ENCODE measurements around the gene FBLN1.

Gene FBLN1

GRCh38 chr22:45465633-45466032 lies 37.0 kb upstream of the FBLN1 start:
- DNase-seq: no peak
- H3K4me3 Mint-ChIP-seq: no peak overlapping the region
- no peak overlapping the region for H3K27ac Mint-ChIP-seq
- peaks cover 5% of the 10 kb centered on the region for H3K36me3 Mint-ChIP-seq (ENCODE audit: low read depth)
- H3K27me3 Mint-ChIP-seq (ENCODE audit: low read depth, poor library complexity): peaks cover 5% of the 10 kb centered on the region
- no peak for TF ChIP-seq CTCF (IDR thresholded peaks at IDR 0.05)
- peaks cover 37% of the 10 kb centered on the region for H3K9me3 Mint-ChIP-seq
- H3K4me1 Mint-ChIP-seq: peaks cover 34% of the 10 kb centered on the region

GRCh38 chr22:45468872-45469271 lies 33.8 kb upstream of the FBLN1 start:
- H3K9me3 Mint-ChIP-seq: peaks cover 31% of the 10 kb centered on the region

GRCh38 chr22:45469281-45470073 lies 33.2 kb upstream of the FBLN1 start:
- DNase-seq: no peak
- Mint-ChIP-seq H3K27ac (peak overlapping the region; percentile 45), H3K4me3 (no peak overlapping the region), H3K9me3 (peaks cover 25% of the 10 kb centered on the region), H3K4me1 (peaks cover 39% of the 10 kb centered on the region), H3K27me3 (ENCODE audit: low read depth, poor library complexity) (no peaks in the 10 kb centered on the region), H3K36me3 (ENCODE audit: low read depth) (peaks cover under 1% of the 10 kb centered on the region)
- TF ChIP-seq CTCF (IDR thresholded peaks at IDR 0.05): no peak

More at GRCh38 chr22:45468872-45469271, 33.8 kb upstream of the FBLN1 start:
- Mint-ChIP-seq H3K27me3 (ENCODE audit: low read depth, poor library complexity) (no peaks in the 10 kb centered on the region), H3K4me1 (peaks cover 39% of the 10 kb centered on the region), H3K36me3 (ENCODE audit: low read depth) (peaks cover 5% of the 10 kb centered on the region), H3K27ac (no peak overlapping the region), H3K4me3 (no peak overlapping the region)
- DNase-seq: no peak
- TF ChIP-seq CTCF (IDR thresholded peaks at IDR 0.05): no peak

GRCh38 chr22:45470871-45471270 lies 31.8 kb upstream of the FBLN1 start:
- Mint-ChIP-seq H3K4me3 (no peak overlapping the region), H3K4me1 (peaks cover 45% of the 10 kb centered on the region), H3K27ac (no peak overlapping the region), H3K27me3 (ENCODE audit: low read depth, poor library complexity) (peaks cover 10% of the 10 kb centered on the region), H3K9me3 (peaks cover 21% of the 10 kb centered on the region), H3K36me3 (ENCODE audit: low read depth) (no peaks in the 10 kb centered on the region)
- no peak for DNase-seq
- no peak for TF ChIP-seq CTCF (IDR thresholded peaks at IDR 0.05)

- Mint-ChIP-seq H3K36me3 (ENCODE audit: low read depth) (no peaks in the 10 kb centered on the region), H3K4me3 (no peak overlapping the region), H3K27ac (no peak overlapping the region), H3K4me1 (peaks cover 53% of the 10 kb centered on the region), H3K27me3 (ENCODE audit: low read depth, poor library complexity) (peaks cover 11% of the 10 kb centered on the region), H3K9me3 (peaks cover 9% of the 10 kb centered on the region)
- no peak for DNase-seq
- no peak for TF ChIP-seq CTCF (IDR thresholded peaks at IDR 0.05)
These were observed 30.3 kb upstream of the FBLN1 start for GRCh38 chr22:45472426-45472825.
